ENCODE results near the gene ANKRD45. TPM values are rescaled to one million over a fixed set of nuclear protein-coding genes. Genes with fewer than 3 reads are reported as not detected.
"Not testable (repeated sequence)": the region's sequence is repeated elsewhere in the genome, so short reads cannot be mapped to it uniquely, and the experiment has no call there.

Gene ANKRD45
- total RNA-seq, 1 experiment from 2014 or later = not detected

DNA sequence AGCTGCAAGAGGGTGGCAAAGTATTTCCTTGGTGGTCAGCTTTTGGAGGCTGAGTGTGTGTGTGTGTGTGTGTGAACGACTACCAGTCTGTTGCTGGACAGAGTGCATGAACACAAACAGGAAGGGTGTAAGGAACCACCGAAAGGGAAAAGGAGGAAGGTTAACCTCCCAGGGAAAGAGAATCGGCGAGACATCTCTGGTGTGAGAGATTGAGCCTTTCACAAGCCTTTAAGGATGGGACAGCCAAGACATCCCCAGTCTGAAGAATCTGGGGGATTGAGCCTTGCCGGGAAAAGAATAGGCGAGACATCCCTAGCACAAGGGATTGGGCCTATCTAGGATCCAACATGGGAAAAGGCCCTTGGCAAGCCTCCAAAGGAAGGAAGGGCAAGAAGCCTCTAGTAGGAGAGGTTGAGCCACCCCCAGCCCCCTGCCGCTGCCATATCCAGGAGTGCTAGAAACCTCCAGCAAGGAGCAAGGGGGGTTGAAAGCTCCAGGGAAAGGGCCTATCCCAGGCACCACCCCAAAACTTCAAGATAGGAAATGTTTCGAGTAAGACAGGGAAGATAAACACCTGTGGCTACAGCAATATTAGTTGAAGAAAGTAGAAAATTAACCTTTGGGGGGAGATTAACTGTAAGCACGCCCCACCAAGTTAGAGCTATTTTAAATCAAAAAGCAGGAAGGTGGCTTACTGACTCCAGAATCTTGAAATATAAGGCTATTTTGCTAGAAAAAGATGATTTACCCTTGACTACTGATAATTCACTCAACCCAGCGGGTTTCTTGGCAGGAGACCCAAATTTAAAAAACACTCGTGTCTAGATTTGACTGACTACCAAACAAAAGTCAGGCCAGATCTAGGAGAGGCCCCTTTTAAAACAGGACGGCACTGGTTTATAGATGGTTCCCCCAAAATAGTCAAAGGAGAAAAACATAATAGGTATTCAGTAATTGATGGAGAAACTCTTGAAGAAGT is 31.3 kb downstream of the ANKRD45 start:
- BruUV-seq (replicated peaks) = no TSS peak
- no peak overlapping the region for H2AFZ ChIP-seq
- no peak for TF ChIP-seq EZH2 (IDR thresholded peaks at IDR 0.05; ENCODE audit: low read depth)
- TF ChIP-seq, protein P1, sequence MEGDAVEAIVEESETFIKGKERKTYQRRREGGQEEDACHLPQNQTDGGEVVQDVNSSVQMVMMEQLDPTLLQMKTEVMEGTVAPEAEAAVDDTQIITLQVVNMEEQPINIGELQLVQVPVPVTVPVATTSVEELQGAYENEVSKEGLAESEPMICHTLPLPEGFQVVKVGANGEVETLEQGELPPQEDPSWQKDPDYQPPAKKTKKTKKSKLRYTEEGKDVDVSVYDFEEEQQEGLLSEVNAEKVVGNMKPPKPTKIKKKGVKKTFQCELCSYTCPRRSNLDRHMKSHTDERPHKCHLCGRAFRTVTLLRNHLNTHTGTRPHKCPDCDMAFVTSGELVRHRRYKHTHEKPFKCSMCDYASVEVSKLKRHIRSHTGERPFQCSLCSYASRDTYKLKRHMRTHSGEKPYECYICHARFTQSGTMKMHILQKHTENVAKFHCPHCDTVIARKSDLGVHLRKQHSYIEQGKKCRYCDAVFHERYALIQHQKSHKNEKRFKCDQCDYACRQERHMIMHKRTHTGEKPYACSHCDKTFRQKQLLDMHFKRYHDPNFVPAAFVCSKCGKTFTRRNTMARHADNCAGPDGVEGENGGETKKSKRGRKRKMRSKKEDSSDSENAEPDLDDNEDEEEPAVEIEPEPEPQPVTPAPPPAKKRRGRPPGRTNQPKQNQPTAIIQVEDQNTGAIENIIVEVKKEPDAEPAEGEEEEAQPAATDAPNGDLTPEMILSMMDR (conservative IDR thresholded peaks at IDR 0.05) = no peak
- CTCF ChIA-PET = no interaction called here
- no peaks in the 10 kb centered on the region for H3K36me3 ChIP-seq (ENCODE audit: low read depth)
- no peak overlapping the region for H3K4me3 ChIP-seq
- no peaks in the 10 kb centered on the region for H4K20me1 ChIP-seq (ENCODE audit: insufficient read depth)
- H3K9me3 ChIP-seq (ENCODE audit: insufficient read depth, low read depth) = peaks cover 5% of the 10 kb centered on the region; the same call in 1 of the 2 replicates
- H3K4me2 ChIP-seq = no peak overlapping the region
- H3K9me2 ChIP-seq (ENCODE audit: insufficient read depth) = no peaks in the 10 kb centered on the region
- H3K79me2 ChIP-seq (ENCODE audit: low read depth) = no peaks in the 10 kb centered on the region
- no peaks in the 10 kb centered on the region for H3F3A ChIP-seq (ENCODE audit: insufficient read depth, low read depth)
- no peaks in the 10 kb centered on the region for H3K27me3 ChIP-seq (ENCODE audit: insufficient read depth, low read depth)
- POLR2A ChIA-PET (ENCODE audit: unreplicated experiment) = interaction anchor here (0.6 kb wide), 1 partner anchor 151 kb away, joined by 3 read pairs; no protein-coding TSS in a partner anchor
- intact Hi-C loops (cut with micrococcal nuclease; ENCODE audit: unreplicated experiment) = no loop called here
- H3K27ac ChIP-seq = no peak overlapping the region
- no peaks in the 10 kb centered on the region for H3K4me1 ChIP-seq (replicated peaks; ENCODE audit: insufficient read depth)
- no peak for DNase-seq

- H3F3A ChIP-seq (ENCODE audit: insufficient read depth, low read depth); H4K20me1 ChIP-seq (ENCODE audit: insufficient read depth); H3K27ac ChIP-seq; H3K4me3 ChIP-seq; H3K79me2 ChIP-seq (ENCODE audit: low read depth); intact Hi-C loops (cut with micrococcal nuclease; ENCODE audit: unreplicated experiment); H3K36me3 ChIP-seq (ENCODE audit: low read depth); CTCF ChIA-PET; H2AFZ ChIP-seq; H3K9me2 ChIP-seq (ENCODE audit: insufficient read depth); H3K4me2 ChIP-seq; BruUV-seq (replicated peaks); H3K9me3 ChIP-seq (ENCODE audit: insufficient read depth, low read depth); DNase-seq; H3K4me1 ChIP-seq (replicated peaks; ENCODE audit: insufficient read depth); H3K27me3 ChIP-seq (ENCODE audit: insufficient read depth, low read depth): not testable (repeated sequence)
- POLR2A ChIA-PET (ENCODE audit: unreplicated experiment) = interaction anchor here (0.7 kb wide), 1 partner anchor 1219 kb away, joined by 5 read pairs; no protein-coding TSS in a partner anchor
These were observed 32.2 kb downstream of the ANKRD45 start for GRCh38 chr1:173637236-173638042.

GRCh38 chr1:173635116-173635515 is 34.5 kb downstream of the ANKRD45 start, which contains the start of gene TEX50:
TEX50 (plus strand) TSS chr1:173635338; CDS start chr1:173635522, 184 bp downstream.
- ChIA-PET CTCF (no interaction called here), POLR2A (ENCODE audit: unreplicated experiment) (interaction anchor here (0.6 kb wide), 1 partner anchor 40 kb away, joined by 4 read pairs; no protein-coding TSS in a partner anchor)
- intact Hi-C loops (cut with micrococcal nuclease; ENCODE audit: unreplicated experiment) = no loop called here

More at GRCh38 chr1:173635116-173635515, 34.5 kb downstream of the ANKRD45 start, which contains the start of gene TEX50:
- Histone ChIP-seq H3K79me2 (ENCODE audit: low read depth) (no peaks in the 10 kb centered on the region), H2AFZ (no peak within 1 kb of the TSS), H3K4me2 (no peak within 1 kb of the TSS), H3K9me2 (ENCODE audit: insufficient read depth) (no peaks in the 10 kb centered on the region), H3K9me3 (ENCODE audit: insufficient read depth, low read depth) (peaks cover 5% of the 10 kb centered on the region; the same call in 1 of the 2 replicates), H3K36me3 (ENCODE audit: low read depth) (no peaks in the 10 kb centered on the region), H3K27ac (no peak within 1 kb of the TSS), H3K4me1 (replicated peaks; ENCODE audit: insufficient read depth) (no peaks in the 10 kb centered on the region), H3K4me3 (no peak within 1 kb of the TSS), H3K27me3 (ENCODE audit: insufficient read depth, low read depth) (no peaks in the 10 kb centered on the region), H3F3A (ENCODE audit: insufficient read depth, low read depth) (no peaks in the 10 kb centered on the region), H4K20me1 (ENCODE audit: insufficient read depth) (no peaks in the 10 kb centered on the region)
- BruUV-seq (replicated peaks) = no TSS peak
- no peak for DNase-seq
- no peak for TF ChIP-seq EZH2 (IDR thresholded peaks at IDR 0.05; ENCODE audit: low read depth)
- TF ChIP-seq, protein P1 (conservative IDR thresholded peaks at IDR 0.05) = no peak

Measured in PC-9 (cell line).